ENCODE results near the gene PANK4. TPM values are rescaled to one million over a fixed set of nuclear protein-coding genes. Genes with fewer than 3 reads are reported as not detected.

The PANK4 gene
- total RNA-seq, 1 experiment from 2014 or later: 32.2 TPM

GRCh38 chr1:2476061-2476999, 50.1 kb downstream of the PANK4 start, which contains the start of gene PLCH2:
Gene PLCH2, plus strand, starts transcription at chr1:2476289. Its CDS starts 300 bp downstream, at chr1:2476589.
- H2BK5ac ChIP-seq (ENCODE audit: insufficient read length, low read length): no peak within 1 kb of the TSS
- Mint-ChIP-seq H3K36me3 (ENCODE audit: insufficient read depth in 1 of 3, low read depth in 3 of 3) (no peaks in the 10 kb centered on the region), H3K9me3 (no peaks in the 10 kb centered on the region), H3K27ac (no peak within 1 kb of the TSS; a peak in 1 of 7 replicates), H3K4me3 (no peak within 1 kb of the TSS), H3K4me1 (peaks cover 0 to 14% of the 10 kb centered on the region in 2 experiments; a peak in 2 of 4 replicates), H3K27me3 (ENCODE audit: low read depth) (no peaks in the 10 kb centered on the region)
- H3T11ph ChIP-seq (ENCODE audit: low read length): no peak within 1 kb of the TSS
- H3K27me3 ChIP-seq (ENCODE audit: insufficient read depth, low read length): no peaks in the 10 kb centered on the region
- DNase-seq: no peak
- no peak within 1 kb of the TSS for H4K91ac ChIP-seq (ENCODE audit: insufficient read length, low read depth, low read length)
- no peak within 1 kb of the TSS for H3K4me2 ChIP-seq (ENCODE audit: insufficient read depth, insufficient read length, low read length)
- no peaks in the 10 kb centered on the region for H3K23me2 ChIP-seq (ENCODE audit: insufficient read length, low read depth, low read length, poor library complexity, severe bottlenecking)
- no peaks in the 10 kb centered on the region for H3K79me1 ChIP-seq (ENCODE audit: insufficient read depth, low read depth, low read length, poor library complexity, severe bottlenecking)
- H3K18ac ChIP-seq (ENCODE audit: insufficient read length, low read depth, low read length): no peak within 1 kb of the TSS
- no peak within 1 kb of the TSS for H2BK12ac ChIP-seq (ENCODE audit: insufficient read length, low read depth, low read length)
- H3K56ac ChIP-seq (ENCODE audit: insufficient read length, low read depth, low read length): no peak within 1 kb of the TSS
- H3K4ac ChIP-seq (ENCODE audit: low read depth, low read length): no peak within 1 kb of the TSS; the same call in 1 of the 2 replicates
- no peak within 1 kb of the TSS for H2AK5ac ChIP-seq (ENCODE audit: insufficient read length, low read length)
- no peaks in the 10 kb centered on the region for H3K9me3 ChIP-seq (ENCODE audit: control insufficient read depth, low read depth, low read length)
- H4K5ac ChIP-seq (ENCODE audit: insufficient read length, low read depth, low read length): no peak within 1 kb of the TSS
- no peak within 1 kb of the TSS for H2BK120ac ChIP-seq (ENCODE audit: low read depth, low read length, poor library complexity, severe bottlenecking)
- no peak within 1 kb of the TSS for H3K27ac ChIP-seq (ENCODE audit: insufficient read length, low read depth, low read length)
- H3K9ac ChIP-seq (ENCODE audit: extremely low read depth, insufficient read length, low read length): no peak within 1 kb of the TSS
- no peak within 1 kb of the TSS; the same call in 1 of the 2 replicates for H2BK15ac ChIP-seq (ENCODE audit: low read depth, low read length)
- WGBS (ENCODE audit: extremely low coverage, insufficient read length, low lambda C conversion rate): no CpG with 5 or more reads among the region's 34 CpGs
- no peaks in the 10 kb centered on the region for H3K4me1 ChIP-seq (ENCODE audit: insufficient read depth, low read length)
- no peak within 1 kb of the TSS for H4K8ac ChIP-seq (replicated peaks; ENCODE audit: insufficient read length, low read depth, low read length)
- no peak for TF ChIP-seq CTCF (conservative IDR thresholded peaks at IDR 0.05)
- H3K14ac ChIP-seq (ENCODE audit: insufficient read depth, low read length): no peak within 1 kb of the TSS; the same call in 1 of the 2 replicates
- no peaks in the 10 kb centered on the region for H4K20me1 ChIP-seq (ENCODE audit: control insufficient read depth, insufficient read depth, insufficient read length)
- no peak within 1 kb of the TSS for H3K23ac ChIP-seq (ENCODE audit: insufficient read length, low read depth, low read length)
- no peak within 1 kb of the TSS for H2BK20ac ChIP-seq (ENCODE audit: low read depth, low read length, poor library complexity, severe bottlenecking)
- no peaks in the 10 kb centered on the region for H3K79me2 ChIP-seq (ENCODE audit: insufficient read depth, low read length)
- H2AFZ ChIP-seq (ENCODE audit: low read length): no peak within 1 kb of the TSS
